Measurements from ENCODE around the gene RANGAP1. TPM values are rescaled to one million over a fixed set of nuclear protein-coding genes. Genes with fewer than 3 reads are reported as not detected.
A peak's percentile ranks its signal among the peaks of the same experiment; 100 is the strongest.

RANGAP1 gene, protein sequence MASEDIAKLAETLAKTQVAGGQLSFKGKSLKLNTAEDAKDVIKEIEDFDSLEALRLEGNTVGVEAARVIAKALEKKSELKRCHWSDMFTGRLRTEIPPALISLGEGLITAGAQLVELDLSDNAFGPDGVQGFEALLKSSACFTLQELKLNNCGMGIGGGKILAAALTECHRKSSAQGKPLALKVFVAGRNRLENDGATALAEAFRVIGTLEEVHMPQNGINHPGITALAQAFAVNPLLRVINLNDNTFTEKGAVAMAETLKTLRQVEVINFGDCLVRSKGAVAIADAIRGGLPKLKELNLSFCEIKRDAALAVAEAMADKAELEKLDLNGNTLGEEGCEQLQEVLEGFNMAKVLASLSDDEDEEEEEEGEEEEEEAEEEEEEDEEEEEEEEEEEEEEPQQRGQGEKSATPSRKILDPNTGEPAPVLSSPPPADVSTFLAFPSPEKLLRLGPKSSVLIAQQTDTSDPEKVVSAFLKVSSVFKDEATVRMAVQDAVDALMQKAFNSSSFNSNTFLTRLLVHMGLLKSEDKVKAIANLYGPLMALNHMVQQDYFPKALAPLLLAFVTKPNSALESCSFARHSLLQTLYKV
- 100 to 1,000 TPM; 113 to 117 TPM for total RNA-seq

DNA sequence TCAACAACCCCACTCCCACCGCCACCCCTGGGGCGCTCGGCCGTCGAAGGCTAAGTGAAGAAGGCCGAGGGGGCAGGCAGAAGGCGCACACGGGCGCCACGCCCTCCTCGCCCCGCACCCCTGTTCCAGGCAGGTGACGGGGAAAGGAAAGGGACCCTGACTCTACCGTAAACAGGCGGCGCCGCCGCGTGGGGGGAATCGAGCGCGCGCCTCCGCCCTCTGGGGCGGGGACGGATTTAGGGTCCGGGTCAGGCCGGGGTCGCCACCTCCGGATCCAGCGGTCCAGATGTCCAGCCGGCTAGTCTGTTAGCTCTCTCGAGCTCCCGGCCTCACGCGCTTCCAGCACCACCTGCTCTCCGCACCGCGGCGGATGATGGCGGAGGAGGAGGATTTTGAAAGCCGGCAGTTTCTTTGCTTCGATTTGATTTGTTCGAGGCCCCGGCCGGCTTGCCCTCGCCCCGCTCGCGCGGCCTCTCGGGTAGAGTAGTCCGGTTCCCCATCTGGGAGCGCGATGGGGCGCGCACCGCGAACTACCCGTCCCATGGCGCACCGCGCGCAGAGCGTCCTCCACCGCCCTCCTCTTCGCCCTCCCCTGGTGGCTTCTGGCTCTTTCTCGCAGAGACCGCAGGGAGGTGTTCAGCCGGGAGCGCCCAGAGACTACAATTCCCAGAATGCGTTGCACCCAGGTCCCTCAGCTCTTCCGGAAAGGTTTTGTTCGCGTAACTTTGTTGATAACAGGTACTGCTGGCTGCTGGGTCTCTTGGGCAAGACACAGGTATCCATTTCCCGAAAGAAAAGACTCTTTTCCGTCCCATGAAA, at the start of gene RANGAP1:
TSS of gene RANGAP1 (minus strand) at position 368 of the 819 bp plus-strand sequence. CDS start 5,143 bp downstream, outside the sequence.
- peak within 1 kb of the TSS; percentile 95 for H3K4me3 Mint-ChIP-seq
- H3K27ac Mint-ChIP-seq = peak within 1 kb of the TSS; percentile 99
- ChIA-PET POLR2A (interaction anchor here (0.6 to 1.0 kb wide), 4 partner anchors 19 to 335 kb away, joined by 3 to 6 read pairs (median 3); partner anchors contain the start of gene XRCC6), CTCF (interaction anchor here (0.6 to 1.7 kb wide), 8 partner anchors 14 to 394 kb away, joined by 3 to 5 read pairs (median 4); partner anchors contain the start of gene ZC3H7B)
- H3K27me3 Mint-ChIP-seq = no peaks in the 10 kb centered on the region
- peaks cover 13% of the 10 kb centered on the region for H3K36me3 Mint-ChIP-seq (ENCODE audit: low read depth)
- DNase-seq = peak; percentile 98
- H3K9me3 Mint-ChIP-seq = no peaks in the 10 kb centered on the region
- H3K4me1 Mint-ChIP-seq = peaks cover 43% of the 10 kb centered on the region

DNA sequence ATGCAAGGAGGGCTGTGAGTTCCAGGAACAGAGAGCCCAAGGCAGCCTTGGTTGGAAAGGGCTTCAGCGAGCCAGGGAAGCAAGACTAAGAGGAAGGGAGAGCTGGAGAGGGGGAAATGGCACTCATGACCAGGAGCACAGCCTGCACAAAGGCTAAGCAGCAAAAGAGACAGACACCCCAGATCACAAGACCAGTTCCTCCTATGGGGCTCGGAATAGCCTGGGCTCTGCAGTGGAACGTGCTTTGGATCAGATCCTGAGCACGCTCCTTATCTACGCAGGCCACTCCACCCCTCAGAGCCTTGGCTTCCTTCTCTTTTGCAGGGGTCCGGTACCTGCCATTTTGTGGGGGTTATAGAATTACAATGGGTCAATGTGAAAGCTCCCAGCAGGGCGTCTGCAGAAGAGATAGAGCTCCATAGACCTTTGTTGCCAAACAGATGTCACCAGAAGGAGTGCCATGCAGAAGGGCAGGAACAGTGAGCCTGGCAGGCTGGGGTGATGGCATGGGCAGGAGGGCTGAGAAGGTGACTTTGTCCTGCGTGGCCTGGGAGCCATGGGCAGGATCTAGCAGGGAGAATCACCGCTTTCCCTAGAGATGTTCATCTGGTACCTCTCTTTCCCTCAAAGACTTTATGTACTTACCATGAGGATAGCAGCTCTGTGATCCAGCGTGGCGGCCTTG, 49.1 kb upstream of the RANGAP1 start:
- ChIA-PET POLR2A (no interaction called here), CTCF (interaction anchor here (0.6 to 1.0 kb wide), 2 partner anchors 22 to 257 kb away, joined by 3 to 4 read pairs; no protein-coding TSS in a partner anchor)
- Mint-ChIP-seq H3K9me3 (no peaks in the 10 kb centered on the region), H3K27me3 (no peaks in the 10 kb centered on the region), H3K4me3 (no peak overlapping the region), H3K36me3 (ENCODE audit: low read depth) (peaks cover 21% of the 10 kb centered on the region), H3K4me1 (peaks cover 8% of the 10 kb centered on the region), H3K27ac (no peak overlapping the region)
- no peak for DNase-seq

DNA sequence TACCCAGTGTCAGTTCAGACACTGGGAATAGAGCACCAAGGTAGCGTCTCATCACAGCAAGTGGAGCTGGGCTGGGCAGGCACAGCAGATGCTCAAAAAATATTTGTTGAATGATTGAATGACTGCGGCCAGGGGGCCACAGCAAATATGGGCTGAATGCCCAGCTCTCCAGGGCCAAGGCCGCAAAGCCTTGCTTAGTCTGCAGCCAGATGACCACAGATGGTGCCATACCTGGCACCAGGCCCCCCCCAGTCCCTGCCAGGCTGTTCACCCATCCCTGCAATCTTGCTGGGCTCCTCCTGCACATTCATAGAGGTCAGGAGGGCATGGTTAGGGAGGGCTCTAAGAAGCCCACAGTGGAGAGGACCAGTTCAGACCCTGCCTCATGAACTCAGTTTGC, 48.2 kb upstream of the RANGAP1 start:
- H3K27ac Mint-ChIP-seq = no peak overlapping the region
- ChIA-PET POLR2A (no interaction called here), CTCF (interaction anchor here (1.0 kb wide), 1 partner anchor 21 kb away, joined by 3 read pairs; no protein-coding TSS in a partner anchor)
- peaks cover 20% of the 10 kb centered on the region for H3K36me3 Mint-ChIP-seq (ENCODE audit: low read depth)
- H3K4me3 Mint-ChIP-seq = no peak overlapping the region
- H3K27me3 Mint-ChIP-seq = no peaks in the 10 kb centered on the region
- no peaks in the 10 kb centered on the region for H3K9me3 Mint-ChIP-seq
- no peak for DNase-seq
- peaks cover 8% of the 10 kb centered on the region for H3K4me1 Mint-ChIP-seq

DNA sequence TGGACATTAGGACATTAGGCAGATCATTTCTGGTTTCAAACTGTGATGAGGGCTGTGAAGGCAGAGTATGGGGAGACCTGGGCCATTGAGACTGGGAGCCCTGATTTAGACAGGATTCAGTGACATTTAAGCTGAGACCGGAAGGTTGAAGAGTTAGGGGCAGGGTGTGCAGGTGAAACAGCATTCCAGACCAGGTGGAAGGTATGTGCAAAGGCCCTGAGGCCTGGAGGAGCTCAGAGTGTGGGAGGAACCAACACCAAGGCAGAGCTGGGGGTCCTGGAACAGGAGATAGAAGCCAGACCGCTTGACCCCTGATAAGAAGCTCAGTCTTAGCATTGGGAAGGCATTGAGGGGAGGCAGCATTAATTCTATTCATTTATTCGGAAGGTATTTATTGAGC, 47.8 kb upstream of the RANGAP1 start:
- Mint-ChIP-seq H3K4me3 (no peak overlapping the region), H3K27me3 (no peaks in the 10 kb centered on the region), H3K27ac (no peak overlapping the region), H3K36me3 (ENCODE audit: low read depth) (peaks cover 17% of the 10 kb centered on the region), H3K9me3 (no peaks in the 10 kb centered on the region), H3K4me1 (peaks cover 8% of the 10 kb centered on the region)
- no peak for DNase-seq
- POLR2A ChIA-PET = no interaction called here
- CTCF ChIA-PET = no interaction called here

DNA sequence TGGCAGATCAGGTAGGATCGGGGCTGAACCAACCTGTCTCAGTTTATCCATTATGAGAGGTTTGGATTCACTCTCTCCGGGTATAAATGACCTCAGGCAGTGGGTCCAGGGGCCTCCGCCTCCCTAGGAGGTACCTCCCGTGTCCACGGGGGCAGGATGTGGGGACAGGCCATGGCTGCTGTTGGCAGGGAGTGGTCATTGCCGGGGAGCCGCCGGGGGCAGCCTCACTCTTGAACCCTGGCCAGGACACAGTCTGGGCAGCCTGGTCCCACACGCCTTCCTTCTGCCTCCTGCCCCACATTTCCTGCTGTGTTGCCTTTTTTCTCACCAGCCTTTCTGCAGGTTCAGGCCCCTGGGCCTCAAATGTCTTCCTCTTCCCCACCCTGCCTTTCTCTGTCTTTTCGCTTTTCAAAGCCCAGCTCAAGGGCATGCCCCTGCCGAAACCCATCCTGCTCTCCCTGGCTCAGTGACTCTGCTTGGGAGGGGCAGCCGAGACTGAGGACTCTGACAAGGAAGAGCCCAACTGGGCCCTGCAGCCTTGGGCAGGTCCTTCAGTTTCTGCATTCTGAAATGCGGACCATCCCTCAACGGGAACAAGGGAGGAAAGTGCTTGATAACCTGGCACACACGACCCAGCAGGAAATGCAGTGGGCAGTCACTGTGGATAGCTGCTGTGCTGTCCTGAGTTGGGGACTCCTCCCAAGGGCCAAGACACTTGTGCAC, 46.4 kb upstream of the RANGAP1 start:
- H3K27ac Mint-ChIP-seq = no peak overlapping the region
- peaks cover 7% of the 10 kb centered on the region for H3K4me1 Mint-ChIP-seq
- DNase-seq = no peak
- CTCF ChIA-PET = no interaction called here
- H3K9me3 Mint-ChIP-seq = no peaks in the 10 kb centered on the region
- H3K27me3 Mint-ChIP-seq = no peaks in the 10 kb centered on the region
- peaks cover 19% of the 10 kb centered on the region for H3K36me3 Mint-ChIP-seq (ENCODE audit: low read depth)
- no peak overlapping the region for H3K4me3 Mint-ChIP-seq
- POLR2A ChIA-PET = no interaction called here

DNA sequence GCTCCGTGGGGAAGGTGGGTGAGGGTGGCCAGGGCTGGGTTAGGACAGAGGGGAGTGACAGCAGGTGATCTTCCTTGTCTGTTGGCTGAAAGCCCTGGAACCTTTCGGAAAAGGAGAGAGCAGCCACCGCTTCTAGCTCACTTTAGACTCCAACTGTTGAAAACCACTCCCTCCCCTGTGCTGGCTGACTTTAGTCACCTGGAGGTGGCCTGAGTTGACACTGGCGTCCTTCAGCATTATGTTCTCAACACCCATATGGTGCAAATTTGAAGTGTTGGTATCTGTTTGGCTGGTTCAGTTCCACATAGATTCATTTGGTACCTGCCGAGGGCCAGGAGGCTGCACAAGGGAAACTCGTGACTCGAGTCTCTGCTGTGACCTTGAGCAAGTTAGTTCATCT, 44.2 kb upstream of the RANGAP1 start:
- Mint-ChIP-seq H3K4me3 (no peak overlapping the region), H3K36me3 (ENCODE audit: low read depth) (peaks cover 18% of the 10 kb centered on the region), H3K27me3 (no peaks in the 10 kb centered on the region), H3K9me3 (no peaks in the 10 kb centered on the region), H3K27ac (no peak overlapping the region), H3K4me1 (no peaks in the 10 kb centered on the region)
- ChIA-PET CTCF (no interaction called here), POLR2A (no interaction called here)
- DNase-seq = no peak

DNA sequence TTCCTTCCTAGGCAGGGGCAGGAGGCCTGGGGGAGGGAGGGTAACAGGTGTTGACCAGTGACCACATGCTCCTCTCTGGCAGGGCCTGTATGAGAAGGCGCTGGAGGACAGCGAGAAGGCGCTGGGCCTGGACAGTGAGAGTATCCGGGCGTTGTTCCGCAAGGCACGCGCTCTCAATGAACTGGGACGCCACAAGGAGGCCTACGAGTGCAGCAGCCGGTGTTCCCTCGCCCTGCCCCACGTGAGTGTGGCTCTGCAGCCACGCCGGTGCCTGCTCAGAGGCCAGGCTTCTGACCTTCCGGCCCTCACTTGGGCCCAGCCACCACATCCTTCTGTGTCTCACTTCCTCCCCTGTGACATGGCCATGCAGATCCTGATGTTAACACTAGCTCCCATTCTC, 41.1 kb upstream of the RANGAP1 start:
- ChIA-PET CTCF (interaction anchor here (0.6 kb wide), 1 partner anchor 54 kb away, joined by 3 read pairs; no protein-coding TSS in a partner anchor), POLR2A (no interaction called here)
- DNase-seq = no peak
- Mint-ChIP-seq H3K4me3 (no peak overlapping the region), H3K4me1 (no peaks in the 10 kb centered on the region), H3K36me3 (ENCODE audit: low read depth) (peaks cover 17% of the 10 kb centered on the region), H3K27me3 (no peaks in the 10 kb centered on the region), H3K9me3 (no peaks in the 10 kb centered on the region), H3K27ac (no peak overlapping the region)

DNA sequence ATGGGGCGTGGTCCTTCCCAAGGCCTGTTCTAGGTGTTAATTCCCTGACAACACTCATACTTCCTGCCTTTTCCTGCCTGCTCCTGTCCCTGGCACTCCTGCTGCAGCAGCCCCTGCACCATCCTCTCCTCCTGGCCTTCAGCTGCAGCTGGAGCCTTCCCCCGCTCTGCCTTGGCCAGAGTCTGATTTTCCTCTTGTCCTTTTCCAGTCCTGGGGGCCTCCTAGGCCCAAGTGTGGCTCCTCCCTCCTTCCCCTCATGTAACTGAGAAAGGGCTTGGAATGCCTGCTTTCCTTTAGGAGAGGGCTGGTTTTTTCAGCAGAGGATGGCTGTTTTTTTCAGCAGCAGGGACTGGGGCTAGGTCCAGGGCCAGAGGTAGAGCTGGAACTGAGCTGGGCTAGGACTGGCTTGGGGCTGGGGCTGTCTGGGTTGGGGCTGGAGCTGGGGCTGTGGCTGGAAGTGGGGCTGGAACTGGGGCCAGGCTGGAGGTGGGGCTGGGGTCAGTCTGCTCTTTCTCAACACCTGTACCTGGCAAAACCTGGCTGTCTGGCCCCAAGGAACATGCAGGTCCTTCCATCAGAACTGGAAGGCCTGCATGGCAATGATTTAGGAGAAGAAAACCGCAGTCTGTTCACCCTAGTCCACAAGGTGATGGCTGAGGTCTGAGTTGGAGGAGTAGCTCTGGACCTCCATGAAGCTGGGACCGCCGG, 39.0 kb upstream of the RANGAP1 start:
- DNase-seq = no peak

DNA sequence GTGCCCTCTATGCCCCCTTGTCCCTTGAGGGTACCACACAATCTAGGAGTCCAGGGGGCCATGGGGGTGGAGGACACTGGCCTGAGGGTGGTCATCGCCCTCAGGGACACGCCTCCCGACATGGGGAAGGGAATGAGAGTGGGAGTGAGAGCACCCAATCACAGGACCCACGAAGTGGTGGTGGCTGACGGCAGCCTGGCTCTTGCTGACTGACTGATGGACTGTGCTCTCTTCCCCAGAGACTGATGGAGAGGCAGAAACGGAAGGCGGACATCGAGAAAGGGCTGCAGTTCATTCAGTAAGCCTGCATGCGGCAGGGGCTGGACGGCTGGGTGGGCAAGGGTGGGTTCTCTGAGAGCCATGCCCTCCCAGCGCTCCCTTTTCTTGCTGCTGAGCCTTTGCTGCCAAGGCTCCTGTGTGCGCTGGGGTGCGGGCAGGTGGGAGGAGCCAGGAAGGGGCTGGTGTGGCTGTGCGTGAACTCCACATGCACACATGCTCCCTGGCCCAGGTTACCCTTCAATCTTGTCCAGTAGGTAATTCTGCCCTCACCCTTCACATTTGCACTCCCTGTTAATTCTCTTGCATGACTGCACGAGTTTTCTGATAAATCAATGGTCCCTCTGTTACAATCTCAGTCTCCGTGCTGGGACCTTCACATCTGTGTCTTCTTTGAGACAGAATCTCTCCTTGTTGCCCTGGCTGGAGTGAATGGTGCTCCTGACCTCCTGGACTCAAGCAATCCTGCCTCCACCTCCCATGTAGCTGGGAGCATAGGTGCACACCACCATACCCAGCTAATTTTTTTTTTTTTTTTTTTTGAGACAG, 34.6 kb upstream of the RANGAP1 start:
- Mint-ChIP-seq H3K36me3 (ENCODE audit: low read depth) (peaks cover 9% of the 10 kb centered on the region), H3K9me3 (no peaks in the 10 kb centered on the region), H3K4me3 (no peak overlapping the region), H3K27ac (no peak overlapping the region), H3K27me3 (no peaks in the 10 kb centered on the region), H3K4me1 (no peaks in the 10 kb centered on the region)
- DNase-seq = no peak
- POLR2A ChIA-PET = no interaction called here
- CTCF ChIA-PET = no interaction called here

More for the DNA sequence above, 39.0 kb upstream of the RANGAP1 start:
- Mint-ChIP-seq H3K27ac (peak overlapping the region; percentile 9), H3K27me3 (no peaks in the 10 kb centered on the region), H3K36me3 (ENCODE audit: low read depth) (peaks cover 14% of the 10 kb centered on the region), H3K4me1 (no peaks in the 10 kb centered on the region), H3K9me3 (no peaks in the 10 kb centered on the region), H3K4me3 (no peak overlapping the region)
- CTCF ChIA-PET = no interaction called here
- POLR2A ChIA-PET = no interaction called here

DNA sequence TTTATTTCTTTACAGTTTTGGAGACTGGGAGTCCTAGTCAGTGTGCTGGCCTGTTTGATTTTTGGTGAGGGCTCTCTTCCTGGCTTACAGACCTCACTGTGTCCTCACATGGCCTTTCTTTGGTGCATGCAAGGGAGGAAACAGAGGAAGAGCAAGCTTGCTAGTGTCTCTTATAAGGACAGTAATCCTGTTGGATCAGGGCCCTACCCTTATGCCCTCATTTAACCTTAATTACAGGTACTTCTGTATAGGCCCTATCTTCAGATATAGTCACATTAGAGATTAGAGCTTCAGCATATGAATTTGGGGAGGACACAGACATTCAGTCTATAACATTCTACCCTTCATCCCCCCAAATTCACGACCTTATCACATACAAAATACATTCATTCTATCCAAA, 29.6 kb upstream of the RANGAP1 start:
- peaks cover 7% of the 10 kb centered on the region for H3K4me1 Mint-ChIP-seq
- ChIA-PET POLR2A (no interaction called here), CTCF (no interaction called here)
- no peaks in the 10 kb centered on the region for H3K27me3 Mint-ChIP-seq
- no peak overlapping the region for H3K4me3 Mint-ChIP-seq
- H3K9me3 Mint-ChIP-seq = no peaks in the 10 kb centered on the region
- H3K36me3 Mint-ChIP-seq (ENCODE audit: low read depth) = peaks cover 5% of the 10 kb centered on the region
- DNase-seq = no peak
- H3K27ac Mint-ChIP-seq = no peak overlapping the region

DNA sequence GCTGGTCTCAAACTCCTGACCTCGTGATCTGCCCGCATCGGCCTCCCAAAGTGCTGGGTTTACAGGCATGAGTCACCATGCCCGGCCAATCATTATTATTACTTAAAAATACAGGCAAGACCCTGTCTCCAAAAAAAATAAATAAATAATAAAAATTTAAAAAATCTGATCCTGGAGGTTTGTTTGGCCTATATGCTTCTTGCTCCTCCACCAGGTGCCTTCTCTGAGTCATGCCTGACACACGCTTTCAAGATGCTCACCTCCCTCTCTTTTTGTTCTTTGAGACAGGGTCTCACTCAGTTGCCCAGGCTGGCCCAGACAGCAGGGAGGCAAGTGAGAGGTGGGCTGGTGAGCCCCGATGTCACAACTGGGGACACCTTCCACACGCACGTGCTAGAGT, 28.8 kb upstream of the RANGAP1 start:
- Mint-ChIP-seq H3K9me3 (no peaks in the 10 kb centered on the region), H3K36me3 (ENCODE audit: low read depth) (peaks cover 5% of the 10 kb centered on the region), H3K4me3 (no peak overlapping the region), H3K27ac (no peak overlapping the region), H3K27me3 (no peaks in the 10 kb centered on the region), H3K4me1 (peaks cover 7% of the 10 kb centered on the region)
- ChIA-PET CTCF (interaction anchor here (0.6 kb wide), 1 partner anchor 9 kb away, joined by 3 read pairs; no protein-coding TSS in a partner anchor), POLR2A (interaction anchor here (0.6 kb wide), 1 partner anchor 29 kb away, joined by 3 read pairs; no protein-coding TSS in a partner anchor)
- DNase-seq = no peak
